GM19397 (cell line): Measurements from ENCODE around the gene CACNA1B.

Source experiments
- ATAC-seq: cut with Tn5 transposase; IDR thresholded peaks from one replicate; pipeline ENCODE4 v1.9.1; 2021; ENCODE audit warnings: mild to moderate bottlenecking, moderate library complexity; ENCODE audit not compliant: unreplicated experiment

Gene CACNA1B

DNA sequence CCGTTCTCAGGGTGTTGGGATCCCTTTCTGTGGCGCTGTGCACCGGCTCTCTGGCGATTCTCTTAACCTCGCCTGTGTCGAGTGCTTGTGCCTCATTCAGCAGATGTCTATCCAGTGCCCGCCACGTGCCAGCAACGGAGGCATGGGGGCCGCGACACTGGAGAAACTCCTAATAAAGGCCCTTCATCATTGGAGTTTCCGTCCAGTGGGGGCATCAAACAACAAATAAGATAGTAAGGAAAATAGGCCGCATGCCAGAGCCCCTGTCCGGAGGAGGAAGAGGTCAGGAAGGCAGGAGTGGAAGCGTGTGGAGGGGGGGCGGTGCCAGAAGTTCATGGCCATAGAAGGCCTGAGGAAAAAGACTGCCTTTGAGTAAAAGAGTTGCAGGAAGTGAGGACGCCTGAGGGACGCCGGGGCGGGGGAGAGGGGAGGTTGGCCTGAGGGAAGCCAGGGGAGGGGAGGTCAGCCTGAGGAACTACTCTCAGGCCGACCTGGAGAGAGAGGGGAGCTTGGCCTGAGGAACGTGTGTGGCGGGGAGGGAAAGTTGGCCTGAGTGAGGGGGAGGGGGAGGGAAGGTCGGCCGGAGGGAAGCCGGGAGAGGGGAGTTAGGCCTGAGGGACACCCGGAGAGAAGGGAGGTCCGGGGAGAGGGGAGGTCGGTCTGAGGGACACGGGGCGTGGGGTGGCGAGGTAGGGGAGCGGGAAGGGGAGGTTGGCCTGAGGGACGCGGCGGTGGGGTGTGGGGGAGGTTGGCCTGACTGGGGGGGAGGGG lies 82.2 kb downstream of the CACNA1B start:
- ATAC-seq, result no peak

DNA sequence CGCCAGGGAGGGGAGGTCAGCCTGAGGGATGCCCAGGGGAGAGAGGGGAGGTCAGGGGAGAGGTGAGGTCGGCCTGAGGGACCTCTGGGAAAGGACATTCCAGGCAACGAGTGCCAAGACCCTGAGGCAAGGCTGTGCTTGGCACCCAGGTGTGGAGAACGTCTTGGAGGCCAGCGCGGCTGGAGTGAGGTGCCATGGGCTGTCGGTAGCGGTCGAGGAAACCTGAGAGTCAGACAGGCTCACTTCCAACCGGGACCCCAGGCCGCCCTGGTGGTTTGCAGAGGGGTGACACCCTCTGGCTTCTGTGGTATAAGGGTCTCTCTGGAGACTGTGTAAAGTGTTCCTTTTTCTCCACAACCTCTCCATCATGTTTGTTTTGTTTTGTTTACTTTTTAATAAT lies 82.9 kb downstream of the CACNA1B start:
- ATAC-seq, result no peak

DNA sequence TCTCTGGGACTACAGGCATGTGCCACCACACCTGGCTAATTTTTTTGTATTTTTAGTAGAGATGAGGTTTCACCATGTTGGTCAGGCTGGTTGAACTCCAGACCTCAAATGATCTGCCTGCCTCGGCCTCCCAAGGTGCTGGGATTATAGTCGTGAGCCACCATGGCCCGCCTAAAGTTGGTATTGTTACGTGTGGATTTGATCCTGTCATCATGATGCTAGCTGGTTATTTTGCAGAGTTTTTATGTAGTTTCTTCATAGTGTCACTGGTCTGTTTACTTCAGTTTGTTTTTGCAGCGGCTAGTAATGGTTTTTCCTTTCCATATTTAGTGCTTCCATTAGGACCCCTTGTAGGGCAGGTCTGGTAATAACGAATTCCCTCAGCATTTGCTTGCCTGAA lies 85.9 kb downstream of the CACNA1B start:
- no peak for ATAC-seq

DNA sequence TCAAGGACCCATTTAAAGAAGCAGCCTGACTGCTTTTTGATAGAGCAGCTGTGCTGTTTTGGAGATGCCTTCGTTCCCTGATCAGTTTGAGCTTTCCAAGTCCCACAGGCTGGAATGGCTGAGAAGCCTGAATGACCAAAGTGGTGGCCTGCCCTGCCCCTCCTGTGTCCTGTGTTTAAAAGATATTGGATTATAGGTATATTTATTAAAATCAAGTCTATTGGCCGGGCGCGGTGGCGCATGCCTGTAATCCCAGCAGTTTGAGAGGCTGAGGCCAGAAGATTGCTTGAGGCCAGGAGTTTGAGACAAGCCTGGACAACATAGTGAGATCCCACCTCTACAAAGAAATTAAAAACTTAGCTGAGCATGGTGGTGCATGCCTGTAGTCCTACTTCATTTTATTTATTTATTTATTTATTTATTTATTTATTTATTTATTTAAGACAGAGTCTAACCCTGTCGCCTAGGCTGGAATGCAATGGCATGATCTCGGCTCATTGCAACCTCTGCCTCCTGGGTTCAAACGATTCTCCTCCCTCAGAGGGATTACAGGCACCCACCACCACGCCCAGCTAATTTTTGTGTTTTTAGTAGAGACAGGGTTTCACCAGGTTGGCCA lies 87.7 kb downstream of the CACNA1B start:
- no peak for ATAC-seq

DNA sequence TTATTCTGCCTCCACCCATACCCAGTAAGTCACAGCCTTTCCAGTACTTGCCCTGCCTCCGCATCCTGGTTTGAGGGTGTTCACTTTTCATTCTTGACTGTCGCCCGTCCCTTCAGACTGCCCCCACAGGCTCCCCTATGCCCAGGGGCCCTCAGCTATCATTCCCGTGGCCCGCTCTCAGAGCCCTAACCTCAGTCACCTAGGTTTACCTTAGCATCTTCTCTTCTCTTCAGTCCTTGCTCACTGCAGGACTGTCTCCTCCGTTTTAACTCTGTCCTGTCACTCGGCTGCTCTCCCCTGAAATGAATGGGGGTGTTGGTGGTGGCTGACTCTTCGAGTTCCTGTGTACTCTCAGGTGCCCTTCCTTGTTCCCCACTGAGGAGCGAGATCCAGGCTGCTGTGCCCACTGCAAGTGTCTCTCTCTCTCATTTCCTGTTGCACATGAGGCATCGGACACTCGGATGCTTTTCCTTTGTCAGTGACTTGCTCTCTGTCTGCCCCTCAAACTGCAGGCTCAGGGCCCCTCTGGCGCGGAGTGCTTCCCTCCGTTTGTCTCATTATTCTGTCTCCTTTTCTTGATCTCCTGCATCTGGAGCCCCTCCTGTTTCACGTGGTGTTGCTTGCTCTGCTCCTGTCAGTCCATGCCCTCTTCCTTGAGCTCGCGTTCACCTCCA lies 89.8 kb downstream of the CACNA1B start:
- ATAC-seq, result no peak

DNA sequence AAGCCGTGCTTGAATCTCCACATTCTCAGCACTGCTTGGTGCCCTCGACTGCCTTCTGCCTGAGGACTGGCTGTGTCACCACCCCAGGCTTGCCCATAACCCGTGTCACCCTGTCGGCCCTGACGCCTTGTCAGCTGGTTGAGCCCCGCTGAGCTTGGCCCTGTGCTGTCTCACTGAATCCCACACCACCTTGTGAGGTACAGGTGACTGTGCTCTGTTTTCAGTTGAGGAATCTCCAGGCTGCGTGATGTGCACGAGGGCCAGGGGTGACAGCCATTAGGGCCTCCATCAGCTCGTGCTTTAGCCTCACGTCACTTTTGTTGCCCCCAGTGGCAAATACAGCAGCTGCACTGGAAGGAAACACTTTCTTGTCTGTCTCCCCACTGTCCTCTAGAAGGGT lies 90.7 kb downstream of the CACNA1B start:
- ATAC-seq, result no peak

DNA sequence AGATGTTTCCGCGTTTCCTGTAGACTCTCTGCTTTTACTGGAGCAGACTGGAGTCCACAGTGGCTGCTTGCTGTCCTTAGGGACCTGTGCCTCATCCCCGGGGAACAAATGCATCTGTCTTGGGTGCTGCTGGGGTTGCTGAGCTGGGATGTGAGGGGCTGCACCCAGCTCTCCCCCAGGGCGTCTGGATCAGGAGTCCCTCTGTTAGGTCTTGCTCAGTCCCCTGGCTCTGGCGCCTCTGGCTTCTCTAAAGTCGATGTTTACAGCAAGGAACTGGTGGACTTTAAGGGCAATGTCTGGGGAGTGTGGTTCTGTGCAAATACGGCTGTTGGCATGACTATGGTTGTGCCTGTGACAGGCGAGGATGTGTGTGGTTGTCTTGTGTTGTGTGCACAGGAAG lies 91.4 kb downstream of the CACNA1B start:
- ATAC-seq, result no peak

DNA sequence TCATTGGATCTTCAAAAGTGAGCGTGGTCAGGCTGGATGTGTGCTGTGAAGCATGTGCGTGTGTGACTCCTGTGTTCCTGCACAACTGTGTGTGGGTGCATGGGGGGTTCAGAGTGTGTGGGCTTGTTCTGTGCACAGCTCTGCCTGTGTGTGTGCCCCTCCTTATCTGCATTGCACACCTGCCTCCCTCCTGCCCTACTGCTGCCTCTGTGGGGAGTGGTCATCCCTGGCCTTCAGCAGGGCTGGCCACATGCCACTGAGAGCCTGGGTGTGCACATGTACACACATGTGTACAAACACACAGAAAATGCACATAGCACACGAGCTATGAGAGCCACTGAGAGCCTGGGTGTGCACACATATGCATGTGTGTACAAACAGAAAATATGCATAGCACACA lies 92.1 kb downstream of the CACNA1B start:
- ATAC-seq, result no peak

DNA sequence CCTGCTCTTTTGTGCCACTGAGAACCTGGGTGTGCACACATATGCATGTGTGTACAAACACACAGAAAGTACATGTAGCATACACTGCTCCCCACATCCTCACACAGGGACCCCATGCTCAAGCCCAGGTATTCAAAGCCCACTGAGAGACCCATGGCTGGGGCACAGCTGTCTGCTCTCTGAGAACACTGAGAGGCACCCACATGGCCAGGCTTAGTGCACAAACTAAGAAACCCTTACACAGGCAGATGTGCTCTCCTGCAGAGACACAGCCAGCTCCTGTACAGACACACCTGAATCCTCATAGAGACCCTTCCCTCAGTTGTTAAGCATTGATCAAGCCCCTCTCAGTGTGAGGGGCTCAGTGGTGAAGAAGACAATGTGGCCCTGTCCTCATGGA lies 92.5 kb downstream of the CACNA1B start:
- ATAC-seq, result no peak

DNA sequence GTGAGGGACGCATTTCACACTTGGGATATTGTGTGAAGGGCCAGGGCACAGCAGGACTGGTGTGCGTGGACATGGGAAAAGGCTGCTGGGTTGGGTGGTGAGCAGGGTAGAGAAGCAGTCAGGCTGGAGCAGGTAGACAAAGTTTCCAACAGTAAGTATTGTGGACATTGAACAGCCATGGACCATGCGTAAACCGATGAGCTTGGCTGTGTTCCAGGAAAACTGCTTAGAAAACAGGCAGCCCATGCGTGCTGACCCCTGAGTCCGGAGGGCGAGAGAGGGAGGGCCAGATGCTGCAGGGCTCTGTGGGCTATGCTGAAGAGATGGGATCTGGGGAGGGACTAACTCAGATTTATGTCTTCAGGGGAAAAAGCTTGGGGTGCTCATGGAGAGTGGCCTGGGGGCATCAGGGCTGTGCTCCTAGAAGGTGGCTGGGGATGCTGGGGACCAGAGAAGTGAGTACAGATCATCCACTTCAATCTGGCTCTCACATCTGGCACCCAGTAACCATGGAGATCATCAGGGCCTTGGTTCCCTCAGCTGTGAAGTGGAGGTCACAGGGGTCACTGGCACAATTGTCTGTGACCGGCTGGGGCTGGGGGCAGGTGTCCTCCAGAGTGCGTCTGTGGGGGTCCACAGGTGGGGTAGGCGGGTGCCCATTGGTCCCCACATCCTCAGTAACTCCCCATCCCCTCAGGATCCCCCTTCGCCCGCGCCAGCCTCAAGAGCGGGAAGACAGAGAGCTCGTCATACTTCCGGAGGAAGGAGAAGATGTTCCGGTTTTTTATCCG lies 93.3 kb downstream of the CACNA1B start:
- ATAC-seq, result no peak

DNA sequence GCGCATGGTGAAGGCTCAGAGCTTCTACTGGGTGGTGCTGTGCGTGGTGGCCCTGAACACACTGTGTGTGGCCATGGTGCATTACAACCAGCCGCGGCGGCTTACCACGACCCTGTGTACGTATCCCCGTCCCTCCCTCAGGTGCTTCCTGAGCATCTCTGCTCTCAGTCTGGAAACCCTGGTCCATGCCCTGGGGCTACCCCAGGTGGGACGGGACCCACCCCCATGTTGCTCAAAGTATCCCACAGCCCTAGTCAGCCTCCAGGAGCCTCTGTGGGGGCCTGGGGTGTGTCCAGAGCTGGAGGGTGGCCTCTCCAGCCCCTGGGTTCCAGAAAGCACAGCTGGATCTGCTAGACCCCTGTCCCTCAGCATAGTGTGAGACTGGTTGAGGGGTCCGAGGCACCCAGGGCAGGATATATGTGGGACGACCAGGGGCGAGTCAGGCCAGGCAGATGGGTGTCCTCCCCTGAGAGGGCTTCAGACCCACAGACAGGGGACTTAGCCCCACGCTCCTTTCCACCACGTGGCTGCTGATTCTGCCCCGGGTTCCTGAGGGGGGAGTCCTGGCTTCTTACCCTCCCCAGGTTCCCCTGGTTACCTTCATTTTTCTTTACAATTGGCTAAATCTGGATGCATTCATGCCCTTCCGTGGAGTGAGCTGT lies 94.0 kb downstream of the CACNA1B start:
- ATAC-seq, result no peak

DNA sequence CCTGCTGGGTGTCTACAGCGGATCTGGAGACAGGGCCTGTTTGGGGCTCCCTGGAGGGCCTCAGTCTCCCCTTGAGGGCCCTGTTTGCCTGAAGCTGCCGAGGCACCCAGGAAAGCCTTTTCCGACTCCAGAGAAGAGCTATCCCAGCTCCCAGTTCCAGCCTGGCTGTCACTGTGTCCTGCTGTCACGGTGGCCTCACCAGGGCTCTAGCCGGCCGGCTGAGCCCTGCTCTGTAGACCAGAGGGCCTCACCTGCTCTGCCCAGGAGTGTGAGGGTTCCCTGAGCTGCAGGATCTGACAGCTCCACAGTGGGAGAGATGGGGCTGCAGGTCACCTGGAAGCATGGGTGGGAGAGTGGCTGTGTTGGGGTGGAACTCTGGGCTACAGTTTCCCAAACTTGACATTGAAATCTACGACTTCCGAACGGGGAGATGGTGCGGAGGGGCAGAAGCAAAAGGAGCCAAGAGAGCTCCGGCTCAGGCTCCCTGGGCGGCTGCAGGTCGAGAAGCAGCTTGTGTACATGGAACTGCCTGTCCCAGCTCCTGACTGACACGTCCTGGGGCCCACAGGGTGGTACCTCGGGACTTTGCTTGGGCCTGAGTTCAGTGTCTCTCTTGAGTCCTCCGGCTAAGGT lies 94.9 kb downstream of the CACNA1B start:
- no peak for ATAC-seq

DNA sequence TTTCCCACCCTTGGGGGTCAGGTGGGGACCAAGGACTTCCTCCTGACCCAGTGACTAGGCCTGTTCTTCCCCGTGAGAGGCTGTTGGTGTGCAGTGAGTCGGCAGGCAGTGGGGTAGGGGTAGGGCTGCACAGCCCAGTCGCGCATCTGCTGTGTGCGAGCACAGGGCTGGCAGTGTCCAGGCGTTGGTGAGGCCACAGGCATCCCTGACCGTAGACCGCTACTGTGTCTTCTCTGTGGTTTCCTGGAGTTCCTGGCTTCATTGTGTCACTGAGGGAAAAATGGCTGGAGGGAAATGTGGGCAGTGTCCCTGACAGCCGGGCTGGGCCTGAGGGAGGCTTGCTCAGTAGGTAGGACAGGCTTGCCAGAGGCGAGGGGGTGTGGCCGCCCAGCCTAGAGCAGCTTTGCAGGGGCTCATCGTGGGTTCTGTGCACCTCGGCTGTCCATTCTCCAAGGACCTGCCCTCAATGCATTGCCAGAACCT lies 95.4 kb downstream of the CACNA1B start:
- ATAC-seq, result no peak

DNA sequence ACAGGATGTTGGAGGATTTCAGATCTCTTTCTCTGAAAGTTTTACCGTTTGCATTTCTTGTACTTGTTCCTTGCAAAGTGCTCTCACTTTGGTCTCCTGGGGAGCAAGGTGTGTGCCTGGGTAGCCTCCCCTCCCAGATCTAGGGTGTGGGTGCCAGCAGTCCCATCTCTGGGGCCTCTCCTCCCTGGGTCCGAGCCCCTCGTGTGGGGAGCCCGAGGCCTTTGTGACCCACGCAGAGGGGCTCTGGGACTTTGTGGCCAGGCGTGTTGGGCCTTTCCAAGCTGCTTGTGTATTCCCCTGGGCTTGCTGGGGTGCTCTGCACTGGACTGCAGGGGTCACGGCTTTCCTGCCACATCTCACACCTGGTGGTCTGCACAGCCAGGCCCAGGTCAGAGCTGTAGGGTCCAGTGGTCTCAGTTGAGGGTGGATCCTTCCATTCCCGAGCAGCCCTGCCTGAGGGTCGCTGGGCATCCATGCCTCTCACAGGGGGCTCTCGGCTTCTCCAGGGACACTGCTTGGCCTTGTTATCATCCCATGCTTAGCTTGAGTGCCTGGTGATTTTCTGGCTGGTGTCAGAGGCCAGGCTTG lies 96.3 kb downstream of the CACNA1B start:
- ATAC-seq, result no peak

DNA sequence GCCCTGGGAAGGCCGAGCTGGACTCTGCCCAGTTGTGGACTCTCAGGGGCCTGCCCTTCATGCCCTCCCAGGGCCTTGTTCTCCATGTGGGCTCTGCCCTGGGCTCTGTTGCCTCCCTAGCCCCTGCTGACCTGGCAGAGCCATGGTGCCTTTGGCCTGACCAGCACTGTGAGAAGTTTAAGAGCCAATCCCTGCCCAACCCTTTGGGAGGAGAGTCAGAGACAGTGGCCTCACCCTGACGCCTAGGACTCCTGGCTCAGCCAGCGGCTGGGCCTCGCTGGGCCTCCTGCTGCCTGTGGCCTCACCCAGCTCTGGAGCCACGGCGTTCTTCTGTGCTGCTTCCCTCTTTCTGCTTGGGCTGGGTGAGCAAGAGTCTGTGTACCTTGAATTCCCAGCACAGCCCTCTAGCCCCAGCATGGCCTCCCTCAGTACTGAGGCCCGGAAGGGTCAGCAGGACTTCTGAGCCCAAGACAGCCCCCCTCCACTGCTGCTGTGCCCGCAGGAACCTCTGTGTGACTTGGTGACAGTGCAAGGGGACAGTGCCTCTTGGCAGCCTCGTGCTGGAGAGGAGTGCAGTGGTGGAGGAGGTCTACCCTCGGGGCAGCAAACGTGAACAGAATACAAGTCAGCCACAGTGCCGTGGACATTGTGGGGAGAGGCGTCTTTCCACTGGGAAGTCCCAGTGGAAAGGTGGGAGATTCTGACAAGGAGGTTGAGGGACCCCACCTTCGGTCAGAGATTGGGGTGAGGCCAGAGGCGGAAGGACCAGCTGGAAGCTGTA lies 97.4 kb downstream of the CACNA1B start:
- no peak for ATAC-seq

DNA sequence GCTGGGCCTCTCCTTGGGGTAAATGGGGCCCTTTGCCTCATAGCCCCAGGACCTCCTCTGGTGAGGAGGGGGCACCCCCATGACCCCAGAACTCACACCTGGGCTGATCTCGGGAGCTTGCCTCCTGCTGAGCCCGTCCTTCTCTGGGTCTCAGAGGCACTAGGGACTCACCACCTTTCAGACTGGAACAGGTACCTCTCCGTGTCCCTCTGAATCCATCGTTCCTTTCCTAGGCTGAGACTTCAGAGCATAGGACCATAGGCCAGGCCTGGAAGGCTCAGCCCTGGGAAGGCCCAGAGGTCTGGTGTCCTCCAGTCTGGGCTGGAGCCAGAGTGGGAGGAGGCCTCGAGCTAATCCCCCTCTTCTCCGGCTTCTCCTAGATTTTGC lies 97.9 kb downstream of the CACNA1B start:
- no peak for ATAC-seq

DNA sequence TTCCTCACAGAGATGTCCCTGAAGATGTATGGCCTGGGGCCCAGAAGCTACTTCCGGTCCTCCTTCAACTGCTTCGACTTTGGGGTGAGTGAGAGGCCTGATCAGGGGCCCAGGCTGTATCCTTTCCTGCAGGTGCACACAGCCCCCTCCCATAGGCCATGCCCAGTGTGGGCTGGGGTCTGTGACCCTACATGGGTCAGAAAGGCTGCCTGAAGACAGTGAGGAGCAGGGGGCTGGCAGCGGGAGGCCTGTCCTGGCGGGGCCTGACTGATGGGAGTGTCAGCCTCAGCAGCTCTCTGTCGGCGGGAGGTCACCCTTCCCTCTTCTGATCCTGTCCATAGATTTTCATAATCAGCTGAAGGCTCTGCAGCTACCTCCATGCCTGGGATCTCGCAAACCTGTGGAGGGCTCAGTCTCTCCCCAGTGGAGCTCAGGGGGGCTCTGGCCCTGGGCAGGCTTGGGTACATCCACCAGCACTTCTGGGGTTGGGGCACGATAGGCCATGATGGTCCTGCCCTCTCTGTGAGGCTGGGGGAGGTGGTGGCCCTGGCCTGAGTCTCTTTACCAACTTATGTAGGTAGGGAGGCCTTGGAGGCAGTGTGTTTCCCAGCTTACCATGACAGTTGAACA lies 98.5 kb downstream of the CACNA1B start:
- no peak for ATAC-seq

DNA sequence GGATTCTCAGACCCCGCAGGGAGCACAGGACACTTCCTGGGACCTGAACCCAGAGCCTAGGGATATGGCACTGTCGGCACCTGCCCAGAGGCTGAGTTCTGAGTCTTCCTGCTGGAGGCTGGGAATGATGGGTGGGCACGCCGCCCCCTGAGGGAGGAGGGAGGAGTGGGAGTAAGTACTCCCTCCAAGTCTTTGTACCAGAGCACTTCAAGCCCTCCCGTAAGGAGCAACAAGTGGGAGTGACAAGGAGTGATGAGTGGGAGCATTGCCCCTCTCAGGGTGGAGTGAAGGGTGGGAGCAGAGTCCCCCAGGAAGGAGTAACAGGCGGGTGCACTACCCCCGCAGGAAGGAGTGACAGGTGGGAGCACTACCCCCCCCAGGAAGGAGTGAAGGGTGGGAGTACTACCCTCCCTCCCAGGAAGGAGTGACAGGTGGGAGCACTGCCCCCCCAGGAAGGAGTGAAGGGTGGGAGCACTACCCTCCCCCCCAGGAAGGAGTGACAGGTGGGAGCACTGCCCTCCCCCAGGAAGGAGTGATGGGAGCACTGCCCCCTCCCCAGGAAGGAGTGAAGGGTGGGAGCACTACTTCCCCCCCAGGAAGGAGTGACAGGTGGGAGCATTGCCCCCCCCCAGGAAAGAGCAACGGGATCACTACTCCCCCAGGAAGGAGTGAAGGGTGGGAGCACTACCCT lies 100.1 kb downstream of the CACNA1B start:
- no peak for ATAC-seq
